Embryonic facial prominence (tissue), 1 donor: ENCODE measurements around the gene SEMA4D.

Experiments used
- DNase-seq: peaks from one replicate; pipeline ENCODE4 v3.0.0-alpha.2; 2016; ENCODE audit errors: extremely low spot score

The SEMA4D gene

DNA sequence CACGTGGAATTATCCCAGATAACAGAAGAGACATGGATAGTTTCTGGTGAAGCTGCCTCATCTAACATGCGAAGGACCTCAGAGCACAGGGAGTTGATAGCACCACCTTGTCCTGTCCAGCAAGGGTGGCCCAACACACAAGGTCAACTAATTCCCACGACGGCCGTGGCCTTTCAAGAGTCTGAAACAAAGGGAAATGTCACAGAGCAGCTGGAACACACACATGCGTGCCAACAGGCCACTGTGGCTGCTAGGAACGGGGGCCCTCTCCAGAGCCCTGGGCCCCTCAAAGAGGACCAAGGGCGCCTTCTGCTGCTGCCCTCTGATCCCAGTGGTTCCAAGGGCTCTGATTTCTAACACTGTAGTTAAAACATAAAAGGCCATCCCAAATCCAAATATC, 128.9 kb downstream of the SEMA4D start:
- no peak for DNase-seq

DNA sequence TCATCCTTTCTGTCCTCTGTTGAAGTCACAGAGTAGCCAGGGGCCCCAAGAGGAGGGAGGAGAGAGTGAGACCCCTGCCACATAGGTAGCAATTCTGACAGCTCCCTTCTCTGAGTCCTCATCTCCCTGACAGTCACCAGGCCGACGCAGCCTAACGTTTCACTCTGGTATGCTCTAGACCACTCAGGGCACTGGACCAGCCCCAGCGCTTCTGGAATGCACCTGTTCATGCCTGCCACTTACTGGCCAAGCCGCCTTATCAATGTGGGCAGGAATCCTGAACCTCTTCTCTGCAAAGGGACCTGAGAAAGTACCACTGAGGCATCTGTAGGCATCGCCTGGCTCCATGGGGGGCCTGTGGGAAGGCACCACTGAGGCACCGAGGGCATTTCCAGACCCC, 129.4 kb downstream of the SEMA4D start:
- DNase-seq: no peak

DNA sequence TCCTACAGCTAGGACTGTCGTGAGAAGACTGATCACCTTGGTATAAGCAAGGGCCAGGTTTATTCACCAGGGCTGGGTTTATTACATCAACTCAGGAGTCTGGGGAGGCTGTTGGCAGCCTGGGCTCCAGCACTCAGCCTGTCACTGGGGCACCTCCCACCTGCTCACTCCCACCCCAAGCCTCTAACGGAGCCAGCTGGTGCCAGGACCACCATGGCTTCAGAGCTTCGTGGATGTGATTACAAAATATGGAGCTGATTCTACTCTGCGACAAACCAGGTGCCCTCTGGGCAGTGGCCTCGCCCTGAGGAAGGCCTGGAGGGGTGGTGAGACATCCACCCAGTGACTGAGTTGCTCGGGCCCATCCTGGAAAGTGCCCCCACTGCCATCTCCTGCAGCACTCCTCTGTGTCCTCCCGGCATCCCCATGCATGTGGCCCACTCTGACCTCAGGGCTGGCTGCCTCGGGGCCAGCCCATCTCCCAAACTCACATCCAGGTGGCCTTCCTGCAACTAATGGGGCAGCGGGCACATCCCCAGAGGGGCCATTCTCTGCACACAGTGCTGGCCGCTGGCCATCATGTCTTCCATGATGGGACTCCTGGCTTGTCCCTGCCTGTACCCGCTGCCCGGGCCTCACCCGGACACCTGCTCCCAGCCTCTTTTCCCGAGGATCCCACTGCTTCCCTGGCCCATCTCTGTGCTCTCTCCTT, 130.0 kb downstream of the SEMA4D start:
- DNase-seq: no peak

DNA sequence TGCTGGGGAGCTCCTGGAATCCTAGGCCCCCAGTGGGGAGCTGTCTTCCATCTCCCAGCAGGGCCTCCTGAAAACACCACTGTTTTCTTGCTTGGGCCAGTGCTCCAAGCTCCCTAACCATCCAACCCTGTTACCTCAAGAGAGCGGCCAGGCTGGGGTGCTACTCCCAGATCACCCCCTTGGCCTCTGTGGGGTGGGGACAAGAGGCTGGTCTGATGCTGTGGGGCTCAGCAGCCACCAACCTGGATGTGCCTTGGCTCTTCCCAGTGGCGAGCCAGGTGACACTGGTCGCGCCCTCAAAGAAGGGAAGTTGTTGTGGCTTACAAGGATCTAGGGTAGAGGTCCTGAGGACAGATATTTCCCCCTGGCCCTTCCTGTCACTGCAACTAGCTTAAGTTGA, 130.6 kb downstream of the SEMA4D start:
- DNase-seq: no peak

DNA sequence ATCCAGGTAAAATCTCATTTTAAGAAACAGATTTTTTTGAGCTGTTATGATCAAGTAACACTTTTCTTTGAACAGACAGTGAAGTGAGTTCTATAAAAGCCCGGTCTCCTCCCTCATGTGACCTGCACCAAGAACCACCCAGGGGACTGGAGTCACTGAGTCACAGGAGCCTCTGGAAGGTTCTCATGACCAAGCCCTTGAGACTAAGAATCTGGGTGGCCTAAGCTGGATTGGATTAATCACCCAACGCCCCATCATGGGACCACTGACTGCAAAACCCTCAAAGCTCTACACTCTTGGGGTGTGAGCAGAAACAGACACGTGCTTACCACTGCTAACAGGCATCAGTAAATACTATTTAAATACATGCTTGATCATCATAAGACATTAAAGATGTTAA, 131.2 kb downstream of the SEMA4D start:
- DNase-seq: no peak

DNA sequence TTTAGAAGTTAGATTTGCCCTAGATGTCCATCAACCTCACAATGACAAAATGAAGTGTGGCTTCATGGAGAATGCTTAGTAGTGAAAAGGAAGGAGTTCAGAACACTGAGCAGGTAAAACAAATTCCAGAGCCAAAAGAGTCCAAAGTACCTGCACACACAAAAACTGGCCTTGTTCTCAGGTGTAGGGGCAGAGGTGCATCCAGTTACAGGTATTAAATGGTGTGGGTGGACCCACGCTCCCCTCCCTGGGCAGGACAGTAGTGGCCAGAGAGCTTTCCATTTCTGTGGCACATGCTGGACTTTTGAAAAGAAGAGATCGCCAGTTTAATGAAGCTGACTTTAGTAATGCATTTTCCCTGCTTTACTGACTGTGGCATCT, 132.4 kb downstream of the SEMA4D start:
- no peak for DNase-seq

- DNase-seq: no peak
Observed at GRCh38 chr9:89364666-89365531, 133.0 kb downstream of the SEMA4D start.

DNA sequence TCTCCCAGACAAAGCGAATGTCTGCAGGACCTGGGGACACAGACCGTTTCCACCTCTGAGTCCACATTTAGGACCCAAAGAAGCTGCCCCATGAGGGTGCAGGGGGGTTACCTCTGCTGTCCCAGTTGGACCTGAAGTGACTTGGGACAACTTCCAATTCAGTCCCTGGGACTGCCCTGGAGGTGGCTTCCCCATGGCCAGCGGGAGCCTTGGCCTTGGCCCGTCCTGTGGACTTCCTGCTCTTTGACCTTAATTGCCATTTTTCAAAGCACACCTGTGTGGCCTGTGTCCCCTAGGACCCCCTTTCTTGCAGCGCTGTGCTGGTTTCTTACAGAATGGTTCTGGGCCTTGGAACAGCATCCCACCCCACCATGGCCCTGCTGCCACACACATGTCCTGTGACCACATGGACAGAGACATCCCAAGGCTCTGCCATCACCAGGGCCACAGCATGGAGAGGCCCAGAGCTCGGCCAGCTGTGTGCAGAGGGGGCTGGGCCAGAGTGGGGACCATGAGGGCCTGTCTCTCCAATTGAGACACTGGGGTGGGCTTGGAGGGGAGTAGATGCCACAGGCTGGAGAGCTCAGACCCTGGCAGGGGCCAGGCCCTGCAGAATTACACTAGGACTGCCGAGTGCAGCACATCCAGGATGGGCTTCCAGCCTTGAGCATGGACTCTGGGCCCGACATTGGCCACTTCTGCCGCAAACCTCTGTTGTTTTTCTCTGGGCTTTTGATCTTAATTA, 133.8 kb downstream of the SEMA4D start:
- DNase-seq: no peak

GRCh38 chr9:89363311-89363670, 134.6 kb downstream of the SEMA4D start:
- DNase-seq: no peak

- DNase-seq: no peak
Observed at GRCh38 chr9:89362647-89363310, 135.1 kb downstream of the SEMA4D start.

DNA sequence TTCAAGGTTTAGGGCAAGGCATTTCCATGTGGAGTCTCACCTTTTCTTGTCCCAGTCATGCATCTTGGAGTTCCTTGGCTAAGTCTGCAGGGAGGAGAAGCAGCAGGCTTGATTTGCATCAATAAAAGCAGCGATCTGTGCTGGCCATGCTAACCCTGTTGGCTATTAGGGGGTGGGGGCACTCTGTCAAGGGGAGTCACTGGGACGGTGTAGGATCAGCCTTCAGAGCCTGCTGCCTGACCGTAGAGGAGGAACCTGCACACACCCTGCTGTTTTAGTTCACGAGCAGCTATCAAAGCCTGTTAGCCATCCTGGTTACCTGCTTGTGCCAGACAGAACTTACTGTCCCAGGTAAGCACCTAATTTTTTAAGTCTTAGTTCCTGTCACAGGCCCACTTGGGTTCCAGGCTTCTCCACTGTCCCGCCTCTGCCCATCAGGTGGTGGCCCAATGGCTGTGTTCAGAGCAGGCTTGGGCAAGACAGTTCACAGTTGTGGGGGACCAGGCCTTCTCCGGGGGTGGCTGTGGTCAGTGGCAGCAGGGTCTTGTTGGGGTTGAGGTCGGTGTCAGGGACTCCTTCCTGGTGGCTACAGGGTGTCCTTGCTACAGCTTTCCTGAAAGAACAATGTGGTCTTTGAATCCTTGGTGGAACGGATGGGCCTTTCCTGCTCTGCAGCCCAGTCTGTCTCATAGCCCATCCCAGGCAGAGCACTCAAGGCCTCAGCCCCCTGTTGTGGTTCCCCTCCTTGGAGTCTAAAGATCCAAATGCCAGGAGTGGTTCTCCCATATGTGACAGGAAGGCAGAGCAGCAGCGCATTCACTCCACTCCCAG, 135.9 kb downstream of the SEMA4D start:
- DNase-seq: no peak

GRCh38 chr9:89361031-89361430, 136.9 kb downstream of the SEMA4D start:
- no peak for DNase-seq

- DNase-seq: no peak
Observed at GRCh38 chr9:89360465-89360864, 137.4 kb downstream of the SEMA4D start.

GRCh38 chr9:89359751-89360261, 138.1 kb downstream of the SEMA4D start:
- DNase-seq: no peak

DNA sequence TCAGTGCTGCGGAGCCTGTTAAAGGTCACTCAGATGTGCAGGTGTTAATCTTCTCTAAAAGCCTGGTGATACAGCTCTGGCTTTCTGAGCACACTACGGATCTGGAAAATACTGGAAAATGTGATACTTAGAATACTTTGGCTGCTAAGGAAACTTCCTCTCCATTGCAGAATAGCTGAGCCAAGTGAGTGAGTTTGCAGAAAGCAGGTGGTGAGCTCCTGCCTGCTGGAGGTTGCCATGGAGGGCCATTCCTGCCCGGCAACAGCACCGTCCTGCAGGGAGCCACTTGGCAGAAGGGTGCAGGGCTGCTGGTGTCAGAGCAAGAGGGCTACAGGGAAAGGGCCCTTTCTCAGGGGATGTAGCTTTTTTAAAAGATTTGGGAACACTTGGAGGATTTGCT, 138.9 kb downstream of the SEMA4D start:
- DNase-seq: no peak

GRCh38 chr9:89358376-89358916, 139.5 kb downstream of the SEMA4D start:
- no peak for DNase-seq

- DNase-seq: no peak
Observed at GRCh38 chr9:89357331-89358197, 140.3 kb downstream of the SEMA4D start.

DNA sequence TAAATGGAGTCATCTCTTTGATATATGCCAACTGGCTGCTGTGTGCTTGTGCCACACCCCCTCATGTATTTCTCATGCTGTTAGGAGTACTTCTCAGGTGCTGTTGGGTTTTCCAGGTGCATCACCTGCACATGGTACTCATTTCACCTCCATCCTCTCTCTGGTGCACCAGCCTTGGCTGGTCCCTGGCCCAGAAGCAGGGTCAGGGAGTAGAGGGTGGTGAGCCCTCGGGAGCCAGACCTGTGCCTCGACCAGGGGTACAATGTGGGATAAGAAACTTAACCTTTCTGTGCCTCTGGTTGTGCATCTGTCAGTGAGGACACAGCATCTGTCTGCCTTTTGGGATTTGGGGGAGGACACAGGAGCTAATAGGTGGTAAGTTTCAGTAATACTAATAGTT, 141.1 kb downstream of the SEMA4D start:
- DNase-seq: no peak

GRCh38 chr9:89354471-89354870, 143.4 kb downstream of the SEMA4D start:
- no peak for DNase-seq

DNA sequence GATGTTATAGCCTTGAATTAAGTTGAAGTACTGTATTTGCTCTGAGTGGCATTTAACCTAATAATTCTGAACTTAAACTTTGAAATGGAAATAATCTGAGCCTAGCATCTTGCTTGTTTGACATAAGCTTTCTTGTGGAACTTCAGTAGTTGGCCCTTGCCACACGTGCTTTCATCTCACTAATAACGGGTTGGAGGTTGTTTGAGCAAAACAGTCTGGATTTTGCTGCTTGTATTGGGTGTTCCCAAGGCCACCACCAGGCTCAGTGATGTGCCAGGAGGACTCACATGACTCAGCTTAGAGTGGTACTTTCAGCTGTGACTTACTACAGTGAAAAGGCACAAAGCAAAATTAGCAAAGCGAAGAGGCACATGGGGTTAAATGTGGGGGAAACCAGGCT, 143.9 kb downstream of the SEMA4D start:
- no peak for DNase-seq
